Right lung (tissue), 5 donors: ENCODE results near the gene USH1C. TPM values are rescaled to one million over a fixed set of nuclear protein-coding genes. Genes with fewer than 3 reads are reported as not detected.

Experiments
- DNase-seq, 2 donors: peaks; one replicate each; pipeline ENCODE4 v3.0.0-alpha.2; 2013
- polyA plus RNA-seq, 5 donors: library from polyadenylated mRNA; unstranded; fragments of 120-200 nt; gene quantifications; one replicate each; pipeline versions ENCODE4 v1.2.1 to v1.2.3, GENCODE V29; 2013; ENCODE audit warnings: inconsistent platforms in 1 of 5, low replicate concordance in 1 of 5; ENCODE audit not compliant: insufficient read length in 5 of 5, insufficient read depth in 1 of 5

Gene USH1C
- polyA plus RNA-seq, 5 donors = 0.26 to 0.88 (median 0.33) TPM

DNA sequence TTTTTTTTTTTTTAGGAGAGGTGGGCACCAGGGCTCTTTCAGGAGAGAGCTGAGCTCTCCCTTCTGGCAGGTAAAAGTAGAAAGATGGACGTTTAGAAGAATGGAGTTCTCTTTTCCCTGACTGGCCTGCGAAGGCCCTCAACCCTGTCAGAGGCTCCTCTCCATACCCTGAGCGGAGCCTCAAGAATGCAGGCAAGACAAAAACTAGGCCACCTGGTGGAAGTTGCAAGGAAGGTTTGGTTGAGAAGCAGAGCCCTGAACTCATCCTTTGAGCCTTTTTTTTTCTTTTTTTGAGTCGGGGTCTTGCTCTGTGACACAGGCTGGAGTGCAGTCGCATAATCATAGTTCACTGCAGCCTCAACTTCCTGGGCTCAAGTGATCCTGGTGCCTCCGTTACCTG lies 4.2 kb upstream of the USH1C start:
- no peak for DNase-seq

DNA sequence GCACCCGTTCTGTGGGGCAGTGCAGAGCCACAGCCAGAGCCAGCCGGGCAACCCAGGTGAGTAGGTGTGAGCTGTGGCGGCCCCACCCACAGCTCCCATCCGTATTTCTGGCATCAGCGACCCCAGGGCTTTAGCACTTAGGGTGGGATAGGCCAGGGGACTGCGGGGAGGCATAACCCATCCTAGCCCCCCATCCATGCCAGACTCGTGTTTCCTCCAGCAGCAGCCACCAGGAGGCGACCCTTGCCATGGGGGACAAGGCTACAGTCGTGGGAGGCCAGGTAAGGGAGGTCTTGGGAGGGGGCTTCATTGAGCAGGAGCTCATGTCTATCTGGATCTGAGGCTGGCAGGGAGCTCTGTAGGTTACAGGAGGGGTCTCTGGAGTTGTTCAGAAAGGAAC lies 3.7 kb upstream of the USH1C start:
- no peak for DNase-seq

DNA sequence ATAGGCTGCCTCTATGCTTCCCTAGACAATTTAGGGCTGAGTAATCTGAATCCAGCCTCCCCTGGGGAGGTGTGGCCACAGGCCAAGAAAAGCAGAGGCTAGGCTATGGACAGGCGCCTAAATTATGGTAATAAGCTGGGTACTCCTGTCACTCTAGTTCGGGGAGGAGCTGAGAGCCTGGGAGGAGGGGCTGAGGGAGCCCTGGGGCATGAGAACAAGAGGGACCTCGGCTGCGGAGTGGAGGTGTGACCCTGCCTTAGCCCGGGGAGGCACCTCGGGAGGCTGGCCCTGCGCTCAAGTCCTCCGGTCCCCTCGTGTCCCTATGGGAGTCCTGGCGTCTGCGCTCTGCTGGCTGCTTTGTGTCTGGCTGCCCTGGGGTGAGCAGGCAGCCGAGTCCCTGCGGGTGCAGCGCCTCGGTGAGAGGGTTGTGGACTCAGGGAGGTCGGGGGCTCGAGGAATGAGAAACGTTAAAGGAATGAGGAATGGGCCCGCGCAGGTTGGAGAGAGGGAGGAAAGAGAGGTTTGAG lies 2.9 kb upstream of the USH1C start, which contains the start of gene OTOG:
TSS of gene OTOG (plus strand) at position 209 of the 527 bp plus-strand sequence. CDS start at position 323, 114 bp downstream.
- no peak for DNase-seq

DNA sequence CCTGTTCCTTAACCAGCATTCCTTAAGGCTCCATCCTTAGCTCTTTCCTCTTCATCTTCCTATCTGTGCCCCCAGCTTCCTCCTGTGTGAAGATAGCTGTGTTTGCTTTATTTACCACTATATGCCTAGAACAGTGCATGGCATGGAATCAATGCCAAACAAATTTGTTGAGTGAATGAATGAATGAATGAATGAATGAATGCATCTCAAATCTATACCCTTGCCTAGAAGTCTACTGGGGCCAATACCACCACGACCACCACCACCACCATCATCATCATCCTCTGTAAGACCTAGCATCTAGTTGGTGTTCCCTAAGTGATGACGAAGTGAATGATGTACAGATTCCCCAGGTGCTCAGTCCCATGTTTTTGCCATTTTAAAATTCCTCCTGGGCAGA lies 2.0 kb upstream of the USH1C start:
- DNase-seq = no peak

DNA sequence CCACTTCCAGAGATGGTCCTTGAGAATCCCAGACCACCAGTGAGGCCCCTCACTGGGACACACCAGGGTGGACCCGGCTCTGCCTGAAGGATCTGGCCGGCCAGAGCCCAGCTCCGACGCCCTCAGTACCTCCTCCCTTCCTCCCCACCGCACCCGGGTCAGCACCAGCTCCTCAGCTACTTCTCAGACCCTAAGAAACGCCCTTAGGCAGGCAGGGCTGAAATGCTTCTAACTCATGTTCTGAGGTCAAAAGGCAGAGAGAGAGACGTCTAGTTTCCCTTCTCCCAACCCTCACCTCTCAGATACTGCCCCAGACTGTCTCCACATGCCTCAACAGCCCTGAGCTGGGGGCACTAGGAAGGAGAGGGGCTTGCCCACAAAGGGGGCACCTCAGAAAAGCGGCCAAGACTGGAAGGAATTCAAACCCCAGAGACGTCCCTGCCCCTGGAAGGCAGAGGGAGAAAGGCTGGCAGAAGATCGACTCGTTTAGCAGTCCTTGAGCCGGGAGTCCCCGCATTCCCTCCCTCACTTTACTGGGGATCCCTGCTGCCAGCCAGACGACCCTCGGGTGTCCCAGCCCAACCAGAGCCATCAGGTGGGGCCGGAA lies 539 bp downstream of the USH1C start:
- DNase-seq = no peak

DNA sequence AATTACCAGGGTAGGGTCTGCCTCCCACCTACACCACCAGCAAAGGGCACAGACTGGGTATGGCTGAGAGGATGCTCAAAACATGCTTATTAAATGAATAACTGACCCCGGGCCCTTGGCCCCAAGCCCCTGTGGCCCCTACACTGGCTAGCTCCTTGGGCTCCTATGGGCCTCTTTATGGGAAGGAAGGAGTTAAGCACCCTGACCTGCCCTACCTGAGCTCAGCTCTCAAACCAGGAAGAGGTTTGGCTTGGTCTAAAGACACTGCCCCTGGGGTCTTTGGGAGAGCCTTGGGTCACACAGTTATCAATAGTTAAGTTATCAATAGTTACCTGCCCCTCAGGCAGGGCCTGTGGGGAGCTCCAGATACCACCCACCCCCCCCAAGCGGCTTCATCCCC lies 1.2 kb downstream of the USH1C start:
- no peak for DNase-seq

DNA sequence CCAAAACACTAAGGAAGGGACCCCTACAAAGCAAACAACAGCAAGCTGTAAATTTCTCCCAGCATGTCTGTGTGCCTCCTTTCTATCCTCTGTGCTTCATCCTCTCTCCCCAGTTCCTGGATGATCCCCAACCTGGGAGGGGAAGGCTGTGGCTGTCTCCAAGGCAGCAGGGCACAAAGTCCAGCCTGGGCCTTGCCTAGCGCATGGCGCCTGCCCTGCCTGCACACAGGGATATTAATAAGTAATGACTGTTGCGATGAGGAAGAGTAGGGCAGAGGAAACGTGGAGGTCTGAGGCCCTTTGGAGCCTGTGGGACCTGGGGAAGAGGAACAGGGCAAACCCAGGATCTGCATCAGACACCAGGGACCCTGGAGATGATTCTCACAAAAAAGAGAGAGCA lies 2.0 kb downstream of the USH1C start:
- no peak for DNase-seq

DNA sequence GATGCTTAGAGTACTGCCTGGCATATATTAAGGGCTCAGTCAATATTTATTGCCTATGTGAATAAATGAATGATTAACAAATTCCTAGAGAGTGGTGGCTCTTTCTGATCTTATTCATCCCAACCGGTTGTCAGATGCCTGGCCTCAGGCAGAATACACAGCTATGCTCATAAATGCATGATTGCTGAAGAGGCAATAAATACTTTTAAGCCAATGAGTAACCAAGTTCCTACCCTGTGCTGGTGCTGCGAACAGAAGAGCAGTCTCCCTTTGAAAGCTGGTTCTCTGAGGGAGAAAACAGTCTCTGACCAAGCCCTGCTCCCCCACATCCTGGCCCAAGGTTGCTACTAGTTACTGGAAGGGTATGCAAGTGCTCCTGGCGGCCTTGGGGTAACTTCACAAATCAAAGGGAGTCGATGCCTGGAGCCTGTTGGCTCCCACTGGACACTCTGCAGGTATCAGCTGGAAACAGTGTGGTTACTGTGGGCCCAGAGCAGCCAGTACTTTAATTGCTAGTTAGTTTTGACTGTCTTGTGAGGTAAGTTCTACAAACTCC lies 2.8 kb downstream of the USH1C start:
- DNase-seq = no peak

DNA sequence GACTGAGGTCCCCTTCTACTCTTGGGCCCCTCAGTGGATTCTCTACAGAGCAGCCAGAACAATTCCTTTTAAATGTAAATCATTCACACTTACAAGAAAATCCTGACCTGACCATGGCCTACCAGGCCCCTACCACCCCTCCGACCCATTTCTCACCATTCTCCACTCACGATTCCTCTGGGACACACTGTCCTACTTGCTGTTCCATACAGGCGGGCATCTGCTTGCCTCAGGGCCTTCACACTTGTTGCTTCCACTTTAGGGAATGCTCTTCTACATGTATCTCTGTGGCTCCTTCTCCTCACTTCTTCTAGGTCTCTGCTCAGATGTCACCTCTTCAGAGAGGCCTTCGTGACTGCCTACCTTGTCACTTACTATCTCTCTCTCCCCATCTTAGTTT lies 3.4 kb downstream of the USH1C start:
- no peak for DNase-seq

DNA sequence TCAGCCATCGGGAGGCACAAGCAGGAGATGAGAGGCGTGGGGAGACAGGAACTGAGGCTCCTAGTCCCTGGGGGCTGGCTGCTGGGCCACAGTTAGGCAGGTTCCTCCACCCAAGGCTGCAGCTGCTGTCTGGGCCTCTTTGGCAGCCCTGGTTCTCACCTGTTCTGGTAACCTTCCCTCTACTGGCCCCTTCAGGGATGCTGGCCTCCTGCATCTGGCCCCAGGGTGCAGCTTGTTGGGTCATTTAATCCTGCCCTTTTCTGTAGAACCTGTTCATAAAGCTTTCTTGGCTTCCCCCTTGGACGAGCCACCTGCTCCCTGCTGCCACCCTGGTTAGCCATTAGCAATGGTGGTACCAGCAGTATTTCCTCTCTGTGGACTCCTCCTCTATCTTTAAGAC lies 5.5 kb downstream of the USH1C start:
- no peak for DNase-seq

DNA sequence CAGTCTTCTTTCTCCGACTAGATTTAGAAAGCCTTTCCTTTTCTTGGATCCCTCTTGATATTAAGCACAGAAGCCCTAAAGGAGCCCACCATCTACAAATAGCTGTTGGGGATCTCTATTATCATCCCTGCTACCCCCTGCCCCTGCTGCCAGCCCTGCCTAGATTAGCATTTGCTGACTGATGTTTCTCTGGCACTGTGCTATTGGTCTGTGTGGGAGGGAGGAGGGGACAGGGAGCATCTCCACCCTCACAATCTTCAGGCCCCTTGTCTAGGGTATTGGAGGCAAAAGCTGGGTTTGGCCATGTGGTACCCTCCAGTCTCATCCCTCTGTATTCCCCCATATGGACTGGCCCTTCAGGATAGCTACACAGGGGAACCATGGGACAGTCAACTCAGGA lies 6.2 kb downstream of the USH1C start:
- DNase-seq = no peak

DNA sequence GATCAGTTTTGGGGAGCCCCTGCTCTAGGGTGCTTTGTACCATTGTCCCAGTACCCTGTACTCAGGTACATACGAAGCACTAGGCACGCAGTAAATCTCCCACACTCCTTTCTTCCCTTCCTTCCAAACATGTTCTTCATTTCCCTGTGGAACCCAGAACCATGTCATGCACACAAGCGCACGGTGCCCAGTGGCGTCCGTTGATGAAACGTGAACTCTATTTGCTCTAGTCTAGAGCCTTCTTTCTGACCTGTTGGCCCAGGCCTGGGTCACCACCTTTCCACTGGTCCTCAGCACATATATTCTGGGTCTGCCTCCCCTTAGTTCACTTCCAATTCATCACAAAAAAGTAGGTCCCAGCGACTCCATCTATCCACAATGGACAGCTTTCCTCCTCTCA lies 7.0 kb downstream of the USH1C start:
- DNase-seq = no peak

DNA sequence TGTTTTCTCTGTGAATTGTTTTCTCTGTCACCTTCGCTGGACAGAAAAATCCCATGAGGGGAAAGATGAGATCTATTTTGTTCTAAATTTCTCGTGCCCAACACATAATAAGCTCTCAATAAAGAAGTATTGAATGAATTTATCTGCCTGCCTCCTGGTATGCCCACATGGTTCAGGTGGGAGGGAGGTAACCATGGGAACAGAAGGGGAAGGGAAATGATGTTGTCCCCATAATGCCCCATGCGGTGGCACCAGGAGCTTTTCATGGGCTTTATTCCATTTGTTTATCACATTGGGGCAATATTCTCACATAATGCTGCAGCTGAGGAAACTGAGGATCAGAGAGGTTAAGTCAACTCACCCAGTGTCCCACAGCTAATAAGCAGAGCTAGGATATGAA lies 8.7 kb downstream of the USH1C start:
- DNase-seq = no peak

DNA sequence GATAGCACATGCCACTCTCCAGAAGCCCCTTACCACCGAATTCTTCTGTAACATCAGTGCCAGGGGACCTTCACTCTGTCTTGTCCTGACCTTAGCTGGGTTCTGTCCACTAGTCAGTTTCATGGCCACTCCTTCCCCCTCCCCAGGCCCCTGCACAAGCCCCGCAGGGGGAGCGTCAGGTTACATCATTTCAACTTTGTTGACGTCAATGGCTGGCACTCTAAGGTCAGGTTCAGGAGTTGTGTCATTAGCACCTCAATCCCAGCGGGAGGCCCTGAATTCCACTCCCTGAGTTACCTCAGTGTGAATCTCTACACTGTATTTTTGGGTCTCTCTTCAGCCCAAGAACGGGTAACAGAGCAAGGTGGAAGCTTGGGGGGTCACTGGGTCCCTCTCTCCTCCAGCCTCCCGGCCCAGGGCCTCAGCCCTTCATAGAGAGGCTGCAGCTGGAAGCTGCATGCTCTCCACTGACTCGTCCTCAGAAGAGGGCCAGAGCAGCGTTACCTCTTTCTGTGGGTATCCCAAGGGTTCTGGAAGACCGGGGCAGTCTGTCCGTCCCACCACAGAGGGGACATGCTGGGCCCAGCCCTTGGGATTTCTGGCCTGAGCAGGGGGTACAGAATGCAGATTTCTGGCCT lies 10.3 kb downstream of the USH1C start:
- no peak for DNase-seq

DNA sequence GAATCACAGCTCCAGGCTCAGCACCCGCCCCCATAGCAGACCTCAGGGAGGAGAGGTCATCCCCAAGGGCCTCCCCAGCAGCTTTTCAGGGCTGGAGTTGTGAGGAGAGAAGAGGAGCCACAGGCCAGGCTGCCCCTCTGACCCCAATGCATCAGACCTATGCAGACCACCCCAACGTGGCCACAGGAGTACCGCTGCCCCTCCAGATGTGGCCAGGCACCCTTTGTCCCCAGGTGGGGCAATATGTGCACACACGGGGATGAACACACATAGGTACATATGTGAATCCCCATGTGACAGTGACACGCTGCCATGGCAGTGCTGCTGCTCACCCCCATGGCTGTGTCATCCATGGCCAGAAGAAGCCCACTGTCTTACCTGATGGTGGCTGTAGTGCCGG lies 10.9 kb downstream of the USH1C start:
- no peak for DNase-seq

DNA sequence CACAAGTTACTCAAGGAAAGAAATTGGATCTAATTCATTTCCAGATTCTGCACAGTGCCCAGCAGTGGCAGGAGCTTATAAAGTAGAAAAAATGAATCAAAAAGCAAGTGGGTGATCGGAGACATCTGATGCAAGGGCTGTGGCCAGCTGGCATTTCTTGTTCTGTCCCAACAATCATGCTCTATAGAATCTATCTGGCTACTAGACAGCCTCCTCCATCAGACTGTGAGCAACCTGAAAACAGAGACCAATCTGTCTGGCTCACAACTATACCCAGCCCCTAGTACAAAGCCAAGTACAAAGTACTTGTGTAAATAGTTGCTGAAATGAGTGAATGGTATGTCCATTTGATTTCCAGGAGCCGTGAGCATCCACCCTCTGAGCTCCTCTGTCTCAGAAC lies 11.4 kb downstream of the USH1C start:
- no peak for DNase-seq

DNA sequence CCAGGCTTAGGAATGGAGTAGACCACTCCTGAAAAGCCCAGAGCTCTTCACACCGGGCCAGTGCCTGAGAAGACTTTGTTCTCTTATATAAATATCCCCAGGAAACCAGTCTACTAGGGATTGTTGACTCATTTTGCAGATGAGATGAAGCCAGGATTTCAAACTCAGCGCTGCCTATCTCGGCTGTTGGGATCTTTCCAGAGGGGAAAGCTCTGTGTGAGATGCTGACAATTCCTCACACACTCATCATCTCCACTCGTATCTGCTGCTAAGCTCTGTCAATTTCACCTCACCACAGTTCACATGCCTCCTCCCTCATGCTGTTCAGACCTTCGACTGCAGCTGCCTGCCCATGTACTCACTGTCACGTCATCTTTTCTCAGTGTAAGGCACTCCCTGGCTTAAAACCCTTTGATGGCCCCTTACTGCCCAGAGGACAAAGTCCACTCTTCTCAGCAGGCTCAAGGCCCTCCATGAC lies 12.5 kb downstream of the USH1C start:
- no peak for DNase-seq

DNA sequence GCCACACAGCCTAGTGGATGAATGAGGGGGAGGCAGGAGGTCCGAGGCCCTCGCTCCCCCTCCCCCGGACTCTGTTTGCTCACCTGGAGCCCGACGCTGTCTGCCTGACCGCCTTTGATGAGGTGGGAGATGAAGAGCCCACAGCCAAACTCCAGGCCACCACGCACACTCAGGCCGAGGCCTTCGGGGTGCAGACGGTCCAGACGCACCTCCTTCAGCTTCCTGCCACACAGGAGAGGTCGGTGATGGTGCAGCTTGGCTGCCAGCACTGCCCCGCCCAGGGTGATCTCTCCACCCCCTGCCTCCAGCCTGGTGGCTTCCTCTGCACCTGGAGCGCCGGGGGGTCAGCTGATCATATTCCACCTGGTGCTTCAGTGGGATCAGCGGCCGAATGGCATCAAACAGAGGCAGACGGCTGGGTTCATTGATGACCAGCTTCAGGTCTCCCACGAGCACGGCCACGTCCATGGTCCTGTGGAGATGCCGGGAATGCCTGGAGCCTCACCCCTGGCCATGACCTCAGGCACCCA lies 13.1 kb downstream of the USH1C start:
- no peak for DNase-seq

DNA sequence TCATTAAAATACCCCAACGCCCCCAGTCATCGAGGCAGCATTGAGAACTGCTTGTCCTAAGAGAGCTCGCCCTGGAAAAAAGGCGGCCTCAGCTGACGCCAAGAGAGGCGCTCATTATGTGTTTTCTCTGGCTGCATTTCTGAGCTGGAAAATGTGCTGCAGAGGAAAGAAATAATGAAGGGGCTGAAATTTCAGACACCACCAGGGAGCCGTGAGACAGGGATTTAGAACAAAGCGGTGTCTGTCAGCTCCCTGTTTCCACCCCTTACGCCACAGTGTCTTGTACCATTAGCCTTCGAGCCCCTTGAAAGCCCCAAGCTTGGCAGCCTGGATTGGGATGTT lies 14.4 kb downstream of the USH1C start:
- no peak for DNase-seq

DNA sequence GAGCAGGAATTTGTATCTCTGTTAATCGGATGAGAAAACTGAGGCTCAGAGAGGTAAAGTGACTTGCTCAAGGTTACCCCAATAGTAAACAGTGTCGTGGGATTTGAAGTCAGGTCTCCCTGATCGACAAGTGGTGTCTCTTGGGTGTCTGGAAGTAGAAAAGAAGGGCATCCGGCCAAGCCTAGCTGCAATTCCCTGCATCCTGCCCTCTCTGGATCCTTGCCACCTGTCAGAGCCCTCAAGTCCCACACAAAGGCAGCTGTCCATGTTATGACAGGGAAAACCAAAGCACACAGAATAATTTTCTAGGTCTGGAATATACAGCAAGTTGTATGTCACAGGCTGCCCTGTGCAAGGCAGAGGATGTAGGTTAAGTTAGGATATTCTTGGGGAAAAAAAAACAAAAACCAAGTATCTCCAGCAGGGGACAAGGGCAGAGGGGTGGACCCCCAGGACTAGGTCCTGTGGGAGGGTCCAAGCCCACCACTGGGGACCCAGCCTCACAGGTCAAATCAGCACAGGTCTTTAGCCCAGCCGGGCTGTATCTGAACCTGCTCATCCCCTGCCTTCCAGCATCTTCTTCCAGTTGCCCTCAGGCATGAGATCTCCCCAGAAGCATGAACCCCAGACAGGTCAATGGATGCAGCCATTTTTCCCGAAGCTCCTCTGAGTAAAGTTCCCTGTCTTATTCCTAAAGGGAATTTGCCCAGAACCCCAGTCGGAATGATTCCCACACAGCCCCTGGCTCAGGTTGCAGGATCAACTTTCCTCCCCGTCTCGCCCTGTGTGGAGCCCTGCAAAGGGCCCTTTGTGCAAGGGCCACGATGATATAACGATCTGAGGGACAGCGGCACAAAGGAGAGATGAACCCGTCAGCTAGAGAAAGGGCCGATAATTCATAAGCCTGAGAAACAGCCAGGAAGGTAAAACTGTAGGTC lies 15.0 kb downstream of the USH1C start:
- no peak for DNase-seq

DNA sequence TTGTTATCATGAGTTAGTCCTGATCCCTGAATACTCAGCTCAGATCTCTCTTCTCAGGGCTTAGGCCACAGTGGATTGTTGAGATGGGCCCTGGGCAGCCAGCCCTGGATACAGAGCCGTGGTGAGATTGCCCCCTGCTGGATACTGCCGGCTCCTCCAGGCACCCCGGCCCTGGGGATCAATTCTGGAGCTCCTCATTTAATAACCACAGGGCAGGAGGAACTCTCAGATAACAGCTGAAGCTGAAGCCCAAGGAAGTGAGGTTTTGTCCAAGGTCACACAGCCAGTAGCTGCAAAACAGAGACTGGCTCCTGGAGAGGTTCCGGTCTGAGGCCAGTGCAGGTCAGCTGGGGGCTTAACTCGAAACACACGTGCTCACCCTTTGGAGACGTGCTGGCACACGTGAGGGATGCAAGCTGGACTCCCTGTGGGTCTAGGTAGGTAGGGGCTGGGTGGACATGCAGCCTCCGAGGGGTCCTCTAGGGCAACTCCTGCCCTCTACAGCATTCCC lies 16.0 kb downstream of the USH1C start:
- no peak for DNase-seq

DNA sequence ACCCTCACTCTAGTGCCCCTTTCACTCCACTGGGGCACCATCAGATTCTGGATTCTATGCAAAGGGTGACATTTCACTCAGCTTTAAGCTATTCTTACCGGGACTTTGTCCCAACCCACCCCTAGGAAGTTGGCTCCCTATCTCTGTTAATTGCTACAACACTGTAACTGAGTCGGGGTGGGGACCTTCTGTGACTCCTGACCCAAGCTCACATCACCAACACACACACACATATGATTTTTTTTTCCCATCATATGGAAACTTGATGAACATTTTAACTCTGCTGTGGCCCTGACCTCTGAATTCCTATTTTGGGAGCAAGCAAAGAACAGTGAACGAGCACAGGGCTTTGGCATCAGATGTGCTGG lies 16.6 kb downstream of the USH1C start:
- no peak for DNase-seq
